Stimulated activated CD4-positive, alpha-beta T cell treated with anti-CD3 and anti-CD28 coated beads, Interleukin-1b, Interleukin-23, amount 100 ng/mL, for 48 hours (primary cell): ENCODE measurements around the gene BCL11A.

Experiments used
- DNase-seq: peaks from one replicate; pipeline ENCODE4 v3.0.0-alpha.2; 2020

Gene BCL11A

GRCh38 chr2:60502144-60502543 lies 51.3 kb downstream of the BCL11A start:
- no peak for DNase-seq

GRCh38 chr2:60500861-60501260 lies 52.6 kb downstream of the BCL11A start:
- DNase-seq, result no peak

GRCh38 chr2:60499651-60500265 lies 53.7 kb downstream of the BCL11A start:
- DNase-seq, result no peak

GRCh38 chr2:60498816-60499429 lies 54.5 kb downstream of the BCL11A start:
- DNase-seq, result no peak

- DNase-seq, result no peak
Measured at GRCh38 chr2:60498127-60498815, 55.2 kb downstream of the BCL11A start.

GRCh38 chr2:60497500-60497899 lies 56.0 kb downstream of the BCL11A start:
- no peak for DNase-seq

GRCh38 chr2:60496956-60497355 lies 56.5 kb downstream of the BCL11A start:
- no peak for DNase-seq

GRCh38 chr2:60496475-60496874 lies 57.0 kb downstream of the BCL11A start:
- no peak for DNase-seq

- DNase-seq, result no peak
Measured at GRCh38 chr2:60495041-60495625, 58.3 kb downstream of the BCL11A start.

- DNase-seq, result no peak
Measured at GRCh38 chr2:60493804-60494387, 59.6 kb downstream of the BCL11A start.

GRCh38 chr2:60492548-60492947 lies 60.9 kb downstream of the BCL11A start:
- no peak for DNase-seq

GRCh38 chr2:60490848-60491247 lies 62.6 kb downstream of the BCL11A start:
- DNase-seq, result no peak

GRCh38 chr2:60490441-60490840 lies 63.0 kb downstream of the BCL11A start:
- DNase-seq, result no peak

GRCh38 chr2:60489289-60489688 lies 64.2 kb downstream of the BCL11A start:
- DNase-seq, result no peak

GRCh38 chr2:60488291-60488690 lies 65.2 kb downstream of the BCL11A start:
- no peak for DNase-seq

GRCh38 chr2:60487174-60487573 lies 66.3 kb downstream of the BCL11A start:
- DNase-seq, result no peak

- DNase-seq, result no peak
Measured at GRCh38 chr2:60486551-60486950, 66.9 kb downstream of the BCL11A start.

- no peak for DNase-seq
Measured at GRCh38 chr2:60486067-60486466, 67.4 kb downstream of the BCL11A start.

GRCh38 chr2:60485550-60485949 lies 67.9 kb downstream of the BCL11A start:
- no peak for DNase-seq

- DNase-seq, result no peak
Measured at GRCh38 chr2:60485055-60485454, 68.4 kb downstream of the BCL11A start.

GRCh38 chr2:60484133-60484645 lies 69.3 kb downstream of the BCL11A start:
- DNase-seq, result no peak

- DNase-seq, result no peak
Measured at GRCh38 chr2:60483401-60483800, 70.1 kb downstream of the BCL11A start.

GRCh38 chr2:60482222-60482621 lies 71.2 kb downstream of the BCL11A start:
- no peak for DNase-seq
